Activated naive CD4-positive, alpha-beta T cell treated with anti-CD3 and anti-CD28 coated beads, Interleukin-2, amount 50 U/mL, for 16 hours (primary cell): ENCODE data around the gene ALPL.
A peak's percentile ranks its signal among the peaks of the same experiment; 100 is the strongest.
"Not testable (repeated sequence)": the region's sequence is repeated elsewhere in the genome, so short reads cannot be mapped to it uniquely, and the experiment has no call there.

ENCODE experiments used
- DNase-seq: peaks from one replicate; pipeline ENCODE4 v3.0.0-alpha.2; 2020

Gene ALPL

DNA sequence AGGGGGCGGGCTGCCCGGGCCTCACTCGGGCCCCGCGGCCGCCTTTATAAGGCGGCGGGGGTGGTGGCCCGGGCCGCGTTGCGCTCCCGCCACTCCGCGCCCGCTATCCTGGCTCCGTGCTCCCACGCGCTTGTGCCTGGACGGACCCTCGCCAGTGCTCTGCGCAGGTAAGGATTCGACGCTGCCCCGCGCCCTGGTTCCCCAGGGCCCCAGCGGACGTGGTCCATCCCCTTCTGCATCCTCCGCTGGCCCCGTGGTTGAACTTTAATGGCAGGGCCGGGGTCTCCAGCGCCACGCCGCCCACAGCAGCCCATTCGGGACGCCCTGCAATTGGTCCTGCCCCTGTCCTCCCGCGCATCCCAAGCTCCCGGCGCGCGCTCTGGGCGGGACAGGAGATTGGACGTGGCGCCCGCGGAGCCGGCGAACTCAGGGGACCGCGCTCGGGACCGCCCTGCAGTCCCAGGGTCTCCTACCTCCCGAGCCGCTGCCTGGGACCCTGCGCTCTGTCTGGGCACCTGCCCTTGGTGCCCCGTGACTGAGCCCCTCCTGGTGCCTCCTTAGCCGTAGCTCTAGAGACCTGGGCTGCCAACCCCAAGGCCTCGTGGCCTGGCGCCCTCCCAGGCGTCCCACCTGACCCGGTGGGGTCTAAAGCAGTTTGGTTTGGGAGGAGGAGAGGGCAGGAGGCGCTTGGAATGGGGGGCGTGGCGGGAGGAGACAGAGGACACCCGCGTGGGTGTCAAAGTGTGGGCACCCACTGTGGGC lies at the start of gene ALPL:
TSS of gene ALPL (plus strand) at position 73 of the 762 bp plus-strand sequence. CDS start 44,659 bp downstream, outside the sequence.
- no peak for DNase-seq

GRCh38 chr1:21465127-21465526 lies 44.1 kb upstream of the ALPL start:
- not testable (repeated sequence) for DNase-seq

GRCh38 chr1:21467946-21468345 lies 41.3 kb upstream of the ALPL start:
- not testable (repeated sequence) for DNase-seq

DNA sequence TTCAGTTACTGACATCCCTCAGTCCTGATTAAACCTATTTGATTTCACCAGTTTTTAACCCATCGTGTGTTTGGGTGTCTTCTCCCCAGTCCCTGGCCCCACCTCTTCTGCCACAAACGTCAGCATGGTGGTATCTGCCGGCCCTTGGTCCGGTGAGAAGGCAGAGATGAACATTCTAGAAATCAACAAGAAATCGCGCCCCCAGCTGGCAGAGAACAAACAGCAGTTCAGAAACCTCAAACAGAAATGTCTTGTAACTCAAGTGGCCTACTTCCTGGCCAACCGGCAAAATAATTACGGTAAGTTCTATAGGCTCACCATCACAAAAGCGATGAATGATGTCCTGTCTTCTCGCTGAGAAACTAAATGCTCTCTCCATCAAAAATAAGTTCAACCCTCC lies 40.6 kb upstream of the ALPL start:
- DNase-seq = no peak

- DNase-seq = no peak
These were observed 39.6 kb upstream of the ALPL start for GRCh38 chr1:21469581-21469980.

- no peak for DNase-seq
These were observed 36.4 kb upstream of the ALPL start for GRCh38 chr1:21472861-21473260.

DNA sequence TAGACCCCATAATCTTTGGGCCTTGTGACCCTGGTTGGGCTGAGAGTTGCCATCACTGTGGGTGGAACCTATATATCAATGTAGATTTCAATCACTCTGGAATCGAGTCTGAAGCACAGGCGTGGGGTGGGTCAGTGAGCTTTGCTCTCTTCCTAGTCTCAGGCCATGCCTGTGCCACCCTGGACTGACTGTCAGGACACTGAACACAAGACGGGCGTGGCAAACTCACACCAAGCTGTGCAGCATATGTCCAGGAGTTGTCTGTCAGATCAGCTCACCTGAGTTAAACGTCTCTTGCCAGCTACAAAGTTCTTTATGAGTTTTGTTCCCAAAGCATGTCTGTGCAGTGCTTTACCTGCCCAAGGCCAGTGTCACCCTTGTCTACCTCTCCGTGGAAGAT lies 30.9 kb upstream of the ALPL start:
- DNase-seq = no peak

DNA sequence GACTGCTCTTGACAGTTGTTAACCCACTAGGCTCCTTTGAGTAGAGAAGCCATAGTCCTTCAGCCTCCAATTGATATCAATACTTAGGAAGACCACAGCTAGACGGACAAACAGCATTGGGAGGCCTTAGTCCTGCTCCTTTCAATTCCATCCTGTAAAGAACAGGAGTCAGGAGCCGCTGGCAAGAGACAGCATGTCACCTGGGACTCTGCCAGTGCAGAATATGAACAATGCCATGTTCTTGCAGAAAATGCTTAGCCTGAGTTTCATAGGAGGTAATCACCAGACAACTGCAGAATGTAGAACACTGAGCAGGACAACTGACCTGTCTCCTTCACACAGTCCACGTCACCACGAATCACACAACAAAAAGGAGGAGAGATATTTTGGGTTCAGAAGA lies 25.3 kb upstream of the ALPL start:
- DNase-seq = not testable (repeated sequence)

DNA sequence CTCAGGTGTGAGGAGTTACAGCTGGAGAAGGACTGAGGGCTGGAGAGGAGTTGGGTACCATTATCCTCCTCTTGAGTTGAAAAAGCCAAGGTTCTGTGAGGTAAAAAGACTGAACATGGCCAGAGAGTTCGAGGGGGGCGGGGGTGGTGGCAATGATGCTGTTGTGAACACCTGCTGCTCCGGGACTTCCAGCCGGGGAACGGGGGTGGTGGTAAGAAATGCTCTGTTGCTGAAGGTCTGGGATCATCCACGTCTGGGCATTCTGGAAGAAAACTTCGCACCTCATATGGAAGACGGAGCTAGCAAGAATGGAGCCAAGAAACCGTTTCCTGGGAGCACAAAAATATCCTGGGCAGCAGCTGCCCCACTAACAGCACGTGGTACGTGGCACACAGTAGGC lies 20.1 kb upstream of the ALPL start:
- no peak for DNase-seq

DNA sequence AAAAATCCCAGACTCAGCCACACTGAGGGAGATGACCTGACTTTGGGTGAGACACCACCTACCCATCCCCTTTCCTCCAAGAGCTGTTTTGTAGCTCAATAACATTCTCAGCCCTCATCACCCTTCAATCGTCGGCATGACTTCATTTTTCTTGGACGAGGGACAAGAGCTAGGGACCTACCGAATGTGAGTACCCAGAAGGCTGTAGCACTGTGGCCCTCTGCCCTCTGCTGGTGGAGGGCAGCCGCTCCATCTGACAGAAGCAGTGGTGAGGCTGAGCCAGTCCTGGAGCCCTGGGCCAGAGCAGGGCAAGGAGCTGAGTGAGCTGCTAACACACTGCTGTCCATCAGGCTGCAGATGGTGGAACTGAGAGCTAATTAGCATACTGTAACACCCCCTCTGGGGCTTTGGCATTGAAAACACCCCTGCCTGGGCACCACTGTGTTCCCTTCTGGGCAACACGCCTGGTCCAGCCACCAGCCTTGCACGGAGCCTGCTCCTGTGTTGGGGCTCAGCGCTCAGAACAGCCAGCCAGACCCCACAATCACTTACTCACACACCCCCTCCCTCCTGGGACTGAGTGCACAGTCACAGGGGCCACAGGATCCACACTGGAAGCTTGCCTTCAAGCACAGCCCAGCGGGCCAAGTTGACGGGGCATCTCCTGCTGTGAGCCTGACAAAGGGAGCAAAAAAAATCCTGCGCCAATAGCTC lies 18.3 kb upstream of the ALPL start:
- DNase-seq = peak; percentile 26

DNA sequence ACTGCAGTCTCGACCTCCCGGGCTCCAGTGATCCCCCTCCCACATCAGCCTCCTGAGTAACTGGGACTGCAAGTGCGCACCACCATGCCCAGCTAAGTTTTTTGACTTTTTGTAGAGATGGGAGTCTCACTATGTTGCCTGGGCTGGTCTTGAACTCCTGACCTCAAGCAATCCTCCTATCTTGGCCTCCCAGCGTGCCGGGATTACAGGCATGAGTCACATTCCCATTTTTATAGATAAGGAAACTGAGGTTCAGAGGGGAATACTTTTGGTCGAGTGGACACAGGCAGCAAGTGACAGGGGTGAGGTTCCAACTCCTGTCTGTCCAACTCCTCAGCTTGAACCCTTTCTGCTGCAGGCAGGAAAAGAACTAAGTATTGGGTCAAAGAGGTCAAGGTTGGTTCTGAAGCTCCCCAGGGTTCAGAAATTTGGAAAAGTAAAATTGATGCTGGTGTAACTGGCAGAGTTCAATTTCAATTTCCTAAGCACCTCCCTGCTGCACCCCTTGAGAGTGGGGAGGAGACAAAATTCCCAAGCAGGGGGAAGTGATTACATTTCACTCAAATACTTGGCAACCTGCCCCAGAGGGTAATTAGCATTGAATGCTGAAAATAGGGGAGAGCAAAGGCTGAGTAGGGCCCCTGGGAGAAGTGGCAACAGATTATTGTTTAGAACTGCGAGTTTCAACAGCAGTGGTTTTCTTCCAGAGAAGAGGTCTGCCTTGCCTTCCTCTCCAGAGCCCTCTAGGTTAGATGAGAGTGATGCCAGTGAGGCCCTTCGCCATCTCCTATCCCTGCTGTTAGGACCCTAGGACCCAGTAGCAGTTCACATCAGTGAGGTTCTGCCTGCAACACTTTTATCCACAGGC lies 17.5 kb upstream of the ALPL start:
- no peak for DNase-seq

- DNase-seq = no peak
These were observed 16.9 kb upstream of the ALPL start for GRCh38 chr1:21492356-21492625.

DNA sequence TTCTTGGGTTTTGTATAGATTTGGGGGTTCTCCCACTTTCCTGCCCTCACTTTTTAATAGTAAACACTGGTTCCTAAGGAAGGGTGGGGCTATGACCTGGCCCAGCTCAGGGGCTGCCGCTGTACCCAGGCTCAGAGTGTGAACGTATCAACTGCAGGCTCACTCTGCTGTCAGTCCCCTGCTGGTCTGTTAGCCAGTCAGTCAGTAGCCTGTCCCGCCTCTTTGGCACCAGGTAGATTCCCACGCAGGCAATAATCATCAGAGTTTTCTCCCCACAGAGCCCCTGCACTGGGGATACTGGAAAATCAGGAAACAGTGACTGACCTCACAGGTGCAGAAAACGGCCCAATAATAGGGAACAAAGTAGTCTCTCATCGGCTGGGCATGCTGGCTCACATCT lies 15.0 kb upstream of the ALPL start:
- DNase-seq = no peak

- DNase-seq = no peak
These were observed 13.9 kb upstream of the ALPL start for GRCh38 chr1:21495225-21495820.

DNA sequence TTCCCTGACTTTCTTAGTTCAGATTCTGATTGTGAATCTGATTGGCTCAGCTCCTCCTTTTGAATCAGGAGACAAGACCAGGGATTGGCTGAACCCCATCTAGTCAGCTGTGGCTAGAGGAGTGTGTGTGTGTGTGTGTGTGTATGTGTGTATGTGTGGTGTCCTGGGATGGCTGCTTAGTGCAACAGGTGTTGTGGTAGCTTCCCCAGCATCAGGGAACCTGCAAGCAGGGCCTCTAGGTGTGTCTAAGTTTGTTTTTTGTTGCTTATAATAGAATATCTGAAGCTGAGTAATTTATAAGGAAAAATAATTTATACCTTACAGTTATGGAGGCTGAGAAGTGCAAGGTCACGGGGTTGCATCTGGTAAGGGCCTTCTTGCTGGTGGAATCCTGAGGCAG lies 13.2 kb upstream of the ALPL start:
- DNase-seq = no peak

- DNase-seq = no peak
These were observed 12.3 kb upstream of the ALPL start for GRCh38 chr1:21496886-21497285.

GRCh38 chr1:21497466-21498061 lies 11.7 kb upstream of the ALPL start:
- no peak for DNase-seq

GRCh38 chr1:21499283-21499950 lies 9.8 kb upstream of the ALPL start:
- no peak for DNase-seq

DNA sequence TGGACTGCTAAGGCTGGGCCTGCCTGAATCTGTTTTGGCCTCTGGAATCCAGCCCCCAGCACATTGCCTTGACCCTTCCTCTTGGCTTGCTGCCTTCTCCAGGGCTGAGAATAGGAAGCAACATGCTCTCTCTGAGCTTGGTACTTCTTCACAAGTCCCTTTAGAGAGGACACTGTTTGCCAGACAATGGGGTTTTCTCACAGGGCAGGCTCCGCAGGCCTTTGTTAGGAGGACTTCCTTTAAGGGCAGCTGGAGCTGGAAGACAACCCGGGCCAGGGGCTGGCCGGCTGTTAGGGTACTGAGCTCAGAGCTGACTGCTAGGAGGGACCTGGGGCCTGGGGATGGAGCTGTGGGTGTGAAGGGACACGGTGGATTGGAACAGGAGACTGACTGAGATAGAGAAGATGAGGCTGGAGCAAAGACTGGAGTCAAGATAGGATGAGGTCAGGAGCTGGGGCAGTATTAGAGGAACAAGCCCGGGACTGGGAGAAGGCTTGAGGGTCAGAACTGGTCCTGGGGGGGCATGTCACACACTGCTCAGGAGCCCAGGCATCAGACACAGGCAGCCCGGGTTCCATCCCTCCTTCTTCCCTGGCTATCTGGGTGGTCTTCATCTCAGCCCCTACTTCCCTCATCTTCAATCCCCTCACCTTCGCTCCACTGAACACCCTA lies 5.4 kb upstream of the ALPL start:
- no peak for DNase-seq

- DNase-seq = no peak
These were observed 2.4 kb upstream of the ALPL start for GRCh38 chr1:21506804-21507203.

- DNase-seq = no peak
These were observed 1.5 kb upstream of the ALPL start for GRCh38 chr1:21507511-21508270.
